Measurements from ENCODE around the gene IGSF21. TPM values are rescaled to one million over a fixed set of nuclear protein-coding genes. Genes with fewer than 3 reads are reported as not detected.

IGSF21 gene
- total RNA-seq, 2 donors from 2014 or later: 4.7 to 7.8 TPM

GRCh38 chr1:18266391-18266790, 158.8 kb downstream of the IGSF21 start:
- intact Hi-C loops (cut with DNase I): no loop called here
- DNase-seq (ENCODE audit: low spot score): no peak

GRCh38 chr1:18271336-18271735, 163.7 kb downstream of the IGSF21 start:
- DNase-seq (ENCODE audit: low spot score): no peak

GRCh38 chr1:18278946-18279345, 171.3 kb downstream of the IGSF21 start:
- no peak for DNase-seq (ENCODE audit: low spot score)
- intact Hi-C loops (cut with DNase I): no loop called here

More at GRCh38 chr1:18271336-18271735, 163.7 kb downstream of the IGSF21 start:
- intact Hi-C loops (cut with DNase I): no loop called here

GRCh38 chr1:18279351-18280074, 171.9 kb downstream of the IGSF21 start:
- intact Hi-C loops (cut with DNase I): no loop called here
- DNase-seq (ENCODE audit: low spot score): no peak

GRCh38 chr1:18280956-18281355, 173.4 kb downstream of the IGSF21 start:
- intact Hi-C loops (cut with DNase I): no loop called here
- no peak for DNase-seq (ENCODE audit: low spot score)

GRCh38 chr1:18282851-18283600, 175.4 kb downstream of the IGSF21 start:
- DNase-seq (ENCODE audit: low spot score): no peak
- intact Hi-C loops (cut with DNase I): no loop called here

- intact Hi-C loops (cut with DNase I): no loop called here
- no peak for DNase-seq (ENCODE audit: low spot score)
Observed at GRCh38 chr1:18283601-18284385, 176.2 kb downstream of the IGSF21 start.

- intact Hi-C loops (cut with DNase I): no loop called here
- no peak for DNase-seq (ENCODE audit: low spot score)
Observed at GRCh38 chr1:18284805-18285537, 177.4 kb downstream of the IGSF21 start.

GRCh38 chr1:18285538-18285924, 177.9 kb downstream of the IGSF21 start:
- intact Hi-C loops (cut with DNase I): no loop called here
- no peak for DNase-seq (ENCODE audit: low spot score)

- intact Hi-C loops (cut with DNase I): no loop called here
- DNase-seq (ENCODE audit: low spot score): no peak
Observed at GRCh38 chr1:18288722-18289121, 181.1 kb downstream of the IGSF21 start.

- intact Hi-C loops (cut with DNase I): no loop called here
- no peak for DNase-seq (ENCODE audit: low spot score)
Observed at GRCh38 chr1:18289597-18289996, 182.0 kb downstream of the IGSF21 start.

- intact Hi-C loops (cut with DNase I): no loop called here
- no peak for DNase-seq (ENCODE audit: low spot score)
Observed at GRCh38 chr1:18290740-18291412, 183.3 kb downstream of the IGSF21 start.

GRCh38 chr1:18292531-18292930, 184.9 kb downstream of the IGSF21 start:
- intact Hi-C loops (cut with DNase I): loop anchor here in 1 of 2 donors (1.0 kb wide), 1 partner anchor 47 kb away; no protein-coding TSS in a partner anchor
- no peak for DNase-seq (ENCODE audit: low spot score)

GRCh38 chr1:18293291-18293690, 185.7 kb downstream of the IGSF21 start:
- intact Hi-C loops (cut with DNase I): no loop called here
- no peak for DNase-seq (ENCODE audit: low spot score)

- no peak for DNase-seq (ENCODE audit: low spot score)
- intact Hi-C loops (cut with DNase I): no loop called here
Observed at GRCh38 chr1:18294437-18295176, 187.0 kb downstream of the IGSF21 start.

- intact Hi-C loops (cut with DNase I): no loop called here
- no peak for DNase-seq (ENCODE audit: low spot score)
Observed at GRCh38 chr1:18297896-18298648, 190.5 kb downstream of the IGSF21 start.

Measured in posterior vena cava (tissue), 2 donors.